Gastroesophageal sphincter (tissue), 4 donors: ENCODE results near the gene GLP2R. TPM values are rescaled to one million over a fixed set of nuclear protein-coding genes. Genes with fewer than 3 reads are reported as not detected.

Experiments used
- ATAC-seq: fragments of 150-250 bp; one replicate; pipeline ENCODE4 v1.9.1; 2016; ENCODE audit warnings: mild to moderate bottlenecking, moderate library complexity
- H3K27ac ChIP-seq, 4 donors: fragments of 200-600 bp; sonication (generic) in 3 of 4; 1 replicate in 3 of 4; 2 replicates in 1 of 4; pipeline ENCODE4 v1.5.1; 2016 to 2019
- H3K27me3 ChIP-seq: fragments of 200-600 bp; sonication (generic); one replicate; pipeline ENCODE4 v1.5.1; 2019
- H3K36me3 ChIP-seq, 2 donors: fragments of 200-600 bp; sonication (generic); one replicate each; pipeline ENCODE4 v1.5.1; 2019; ENCODE audit warnings: control low read depth in 1 of 2
- H3K4me1 ChIP-seq, 3 donors: fragments of 200-600 bp; sonication (generic); 1 replicate in 2 of 3; 2 replicates in 1 of 3; pipeline ENCODE4 v1.5.1; 2016 to 2019; ENCODE audit warnings: control low read depth in 2 of 3
- H3K4me3 ChIP-seq, 2 donors: fragments of 200-600 bp; sonication (generic); one replicate each; pipeline ENCODE4 v1.5.1; 2019; ENCODE audit warnings: mild to moderate bottlenecking in 1 of 2, moderate library complexity in 1 of 2
- H3K9me3 ChIP-seq, 3 donors: fragments of 200-600 bp; sonication (generic); one replicate each; pipeline ENCODE4 v1.5.1; 2017 to 2019; ENCODE audit warnings: control low read depth in 2 of 3
- CTCF ChIP-seq, 4 experiments: fragments of 200-600 bp in 2 of 4; fragments of 450-650 bp in 2 of 4; sonication (generic) in 1 of 4; IDR thresholded peaks; one replicate each; pipeline ENCODE4 v1.5.1; 2017 to 2019; ENCODE audit warnings: antibody characterized with exemption in 4 of 4, mild to moderate bottlenecking in 2 of 4, moderate library complexity in 2 of 4
- EP300 ChIP-seq: sonication (generic); formaldehyde crosslinking; IDR thresholded peaks from one replicate; pipeline ENCODE4 v1.6.1; 2017; ENCODE audit warnings: antibody characterized with exemption, mild to moderate bottlenecking
- POLR2A ChIP-seq, 2 donors: fragments of 450-650 bp; IDR thresholded peaks; one replicate each; pipeline ENCODE4 v1.6.1; 2017; ENCODE audit warnings: antibody characterized with exemption in 2 of 2, mild to moderate bottlenecking in 2 of 2, moderate library complexity in 1 of 2
- POLR2AphosphoS5 ChIP-seq: sonication (generic); formaldehyde crosslinking; IDR thresholded peaks from one replicate; pipeline ENCODE4 v1.6.1; 2017; ENCODE audit warnings: antibody characterized with exemption
- WGBS, 2 donors: methylation state at CpG; one replicate each; pipeline ENCODE4 v1.1.5; 2018; ENCODE audit warnings: low coverage in 1 of 2; 5-methylcytosine and 5-hydroxymethylcytosine counted together
- total RNA-seq, 4 donors: library from RNA; depleted of rRNA; stranded (reverse); fragments of >200 nt; gene quantifications; one replicate each; pipeline ENCODE4 v1.1.0, GENCODE V29; 2016

The GLP2R gene
- total RNA-seq, 4 donors from 2014 or later: 7.2 to 14.5 (median 13.8) TPM

GRCh38 chr17:9893411-9894012 is 67.8 kb downstream of the GLP2R start:
- no peak for ATAC-seq

GRCh38 chr17:9894231-9894630 is 68.5 kb downstream of the GLP2R start:
- Histone ChIP-seq H3K36me3 (no peaks in the 10 kb centered on the region), H3K4me1 (peaks cover 0 to 2% (median 0%) of the 10 kb centered on the region in 3 donors), H3K27me3 (no peaks in the 10 kb centered on the region), H3K9me3 (peaks cover 0 to 12% (median 0%) of the 10 kb centered on the region in 3 donors), H3K27ac (no peak overlapping the region), H3K4me3 (no peak overlapping the region)
- TF ChIP-seq POLR2AphosphoS5: no peak
- TF ChIP-seq CTCF (IDR thresholded peaks at IDR 0.05): no peak
- TF ChIP-seq EP300: no peak
- no peak for TF ChIP-seq POLR2A (IDR thresholded peaks at IDR 0.05)
- WGBS, 2 donors: 86 to 100% methylated on average over 1 to 2 of the region's 3 CpGs
- no peak for ATAC-seq

More at GRCh38 chr17:9893411-9894012, 67.8 kb downstream of the GLP2R start:
- Histone ChIP-seq H3K27me3 (no peaks in the 10 kb centered on the region), H3K27ac (no peak overlapping the region), H3K36me3 (no peaks in the 10 kb centered on the region), H3K4me1 (no peaks in the 10 kb centered on the region), H3K9me3 (peaks cover 0 to 12% (median 0%) of the 10 kb centered on the region in 3 donors), H3K4me3 (no peak overlapping the region)
- TF ChIP-seq POLR2AphosphoS5 (no peak), CTCF (IDR thresholded peaks at IDR 0.05) (no peak), POLR2A (IDR thresholded peaks at IDR 0.05) (no peak), EP300 (no peak)
- WGBS, 2 donors: 69 to 100% methylated on average over 3 of the region's 3 CpGs

GRCh38 chr17:9895923-9896322 is 70.2 kb downstream of the GLP2R start:
- Histone ChIP-seq H3K27me3 (no peaks in the 10 kb centered on the region), H3K36me3 (no peaks in the 10 kb centered on the region), H3K9me3 (peaks cover 0 to 12% (median 0%) of the 10 kb centered on the region in 3 donors), H3K27ac (no peak overlapping the region), H3K4me3 (no peak overlapping the region), H3K4me1 (peaks cover 0 to 16% (median 6%) of the 10 kb centered on the region in 3 donors)
- peak; percentile 25 for ATAC-seq
- TF ChIP-seq CTCF (IDR thresholded peaks at IDR 0.05) (no peak), POLR2AphosphoS5 (no peak), EP300 (no peak), POLR2A (IDR thresholded peaks at IDR 0.05) (no peak)

GRCh38 chr17:9897372-9897968 is 71.7 kb downstream of the GLP2R start:
- whole genome bisulfite sequencing, 2 donors: 50 to 78% methylated on average over 1 to 2 of the region's 13 CpGs
- no peak for ATAC-seq

More at GRCh38 chr17:9897372-9897968, 71.7 kb downstream of the GLP2R start:
- TF ChIP-seq EP300: no peak
- TF ChIP-seq CTCF (IDR thresholded peaks at IDR 0.05): no peak
- no peak for TF ChIP-seq POLR2AphosphoS5
- no peak for TF ChIP-seq POLR2A (IDR thresholded peaks at IDR 0.05)
- no peak overlapping the region for H3K27ac ChIP-seq
- H3K4me3 ChIP-seq: no peak overlapping the region
- H3K9me3 ChIP-seq: peaks cover 0 to 12% (median 0%) of the 10 kb centered on the region in 3 donors
- peaks cover 0 to 16% (median 11%) of the 10 kb centered on the region in 3 donors for H3K4me1 ChIP-seq
- H3K36me3 ChIP-seq: no peaks in the 10 kb centered on the region
- no peaks in the 10 kb centered on the region for H3K27me3 ChIP-seq
